HepG2 (cell line): ENCODE measurements around the gene PPIL6. TPM values are rescaled to one million over a fixed set of nuclear protein-coding genes. Genes with fewer than 3 reads are reported as not detected.

Experiments used
- BCL3 ChIP-seq: sonication (generic); formaldehyde crosslinking; IDR thresholded peaks from 2 replicates; pipeline ENCODE4 v1.5.1; 2020; ENCODE audit warnings: mild to moderate bottlenecking, missing genetic modification reagents, moderate library complexity
- CEBPB ChIP-seq: IDR thresholded peaks from 2 replicates; pipeline ENCODE4 v1.6.1; 2011; ENCODE audit warnings: low read depth, low read length, improper control_type of control experiment, borderline replicate concordance
- DDIT3 ChIP-seq: sonication (generic); formaldehyde crosslinking; IDR thresholded peaks from 2 replicates; pipeline ENCODE4 v1.4.0; 2020; ENCODE audit warnings: mild to moderate bottlenecking, missing genetic modification reagents
- DZIP1 ChIP-seq: sonication (generic); formaldehyde crosslinking; IDR thresholded peaks from 2 replicates; pipeline ENCODE4 v1.5.0; 2020; ENCODE audit warnings: mild to moderate bottlenecking, missing genetic modification reagents
- EP300 ChIP-seq, 3 experiments: sonication (generic) in 1 of 3; formaldehyde crosslinking in 1 of 3; IDR thresholded peaks; 2 replicates each; pipeline versions ENCODE4 v1.5.1 to v1.6.1; 2011 to 2020; ENCODE audit warnings: low read depth in 2 of 3, low read length in 2 of 3, borderline replicate concordance in 1 of 3, improper control_type of control experiment in 1 of 3, mild to moderate bottlenecking in 1 of 3, missing genetic modification reagents in 1 of 3, moderate library complexity in 1 of 3
- HHEX ChIP-seq: IDR thresholded peaks from 2 replicates; pipeline ENCODE4 v1.6.1; 2016; ENCODE audit warnings: control low read depth
- KDM6A ChIP-seq: IDR thresholded peaks from 2 replicates; pipeline ENCODE4 v1.6.1; 2016; ENCODE audit warnings: low read depth
- MLX ChIP-seq: IDR thresholded peaks from 2 replicates; pipeline ENCODE4 v1.6.1; 2016
- STAT6 ChIP-seq: sonication (generic); formaldehyde crosslinking; IDR thresholded peaks from 2 replicates; pipeline ENCODE4 v1.4.0; 2020; ENCODE audit warnings: missing genetic modification reagents, mild to moderate bottlenecking, borderline replicate concordance
- SUZ12 ChIP-seq: fragments of 150-350 bp; IDR thresholded peaks from 2 replicates; pipeline ENCODE4 v1.6.1; 2014; ENCODE audit warnings: low read depth, low read length
- ZNF230 ChIP-seq: sonication (generic); formaldehyde crosslinking; IDR thresholded peaks from 2 replicates; pipeline ENCODE4 v1.4.0; 2020; ENCODE audit warnings: mild to moderate bottlenecking, missing genetic modification reagents
- ZNF264 ChIP-seq: sonication (generic); formaldehyde crosslinking; IDR thresholded peaks from 2 replicates; pipeline ENCODE4 v1.4.0; 2020; ENCODE audit warnings: missing genetic modification reagents
- ZNF282 ChIP-seq: fragments of 450-650 bp; IDR thresholded peaks from 2 replicates; pipeline ENCODE4 v1.6.1; 2018; ENCODE audit not compliant: partially characterized antibody
- ZNF292 ChIP-seq: sonication (generic); formaldehyde crosslinking; IDR thresholded peaks from 2 replicates; pipeline ENCODE4 v1.8.1; 2022; ENCODE audit warnings: mild to moderate bottlenecking, low read depth, missing genetic modification reagents, borderline replicate concordance
- ZNF572 ChIP-seq: sonication (generic); formaldehyde crosslinking; IDR thresholded peaks from 2 replicates; pipeline ENCODE4 v1.5.1; 2020; ENCODE audit warnings: mild to moderate bottlenecking, missing genetic modification reagents
- polyA plus RNA-seq, 8 experiments: library from polyadenylated mRNA; depleted of rRNA in 3 of 8; stranded (reverse) in 7 of 8; unstranded in 1 of 8; fragments of >200 nt; fragmentation: Illumina TruSeq in 4 of 8; extraction: Trizol in 4 of 8; gene quantifications; 2 replicates each; pipeline versions ENCODE4 v1.2.1 to v1.2.3, GENCODE V29; 2011 to 2016; ENCODE audit warnings: low read depth in 4 of 8, missing spikeins in 1 of 8, mixed read lengths in 1 of 8; ENCODE audit not compliant: insufficient read depth in 1 of 8
- total RNA-seq, 5 experiments: library from RNA; depleted of rRNA; stranded (reverse); fragments of >200 nt; fragmentation: Illumina TruSeq; extraction: Trizol; gene quantifications; 2 replicates each; pipeline ENCODE4 v1.2.3, GENCODE V29; 2016; ENCODE audit warnings: low read depth in 1 of 5
- TF ChIP-seq, protein P1 (sequence below): sonication (generic); formaldehyde crosslinking; IDR thresholded peaks from 2 replicates; pipeline ENCODE4 v1.5.0; 2020; ENCODE audit warnings: mild to moderate bottlenecking, missing genetic modification reagents, borderline replicate concordance
- TF ChIP-seq, protein P2 (sequence below): sonication (generic); formaldehyde crosslinking; IDR thresholded peaks from 2 replicates; pipeline ENCODE4 v1.5.1; 2020; ENCODE audit warnings: missing genetic modification reagents, mild to moderate bottlenecking, borderline replicate concordance

PPIL6 gene
- total and polyA plus RNA-seq, 2 of the 13 experiments (the other 11 are each of a cell fraction or from before 2014, with no cell fraction given): 0.22 to 0.46 TPM

DNA sequence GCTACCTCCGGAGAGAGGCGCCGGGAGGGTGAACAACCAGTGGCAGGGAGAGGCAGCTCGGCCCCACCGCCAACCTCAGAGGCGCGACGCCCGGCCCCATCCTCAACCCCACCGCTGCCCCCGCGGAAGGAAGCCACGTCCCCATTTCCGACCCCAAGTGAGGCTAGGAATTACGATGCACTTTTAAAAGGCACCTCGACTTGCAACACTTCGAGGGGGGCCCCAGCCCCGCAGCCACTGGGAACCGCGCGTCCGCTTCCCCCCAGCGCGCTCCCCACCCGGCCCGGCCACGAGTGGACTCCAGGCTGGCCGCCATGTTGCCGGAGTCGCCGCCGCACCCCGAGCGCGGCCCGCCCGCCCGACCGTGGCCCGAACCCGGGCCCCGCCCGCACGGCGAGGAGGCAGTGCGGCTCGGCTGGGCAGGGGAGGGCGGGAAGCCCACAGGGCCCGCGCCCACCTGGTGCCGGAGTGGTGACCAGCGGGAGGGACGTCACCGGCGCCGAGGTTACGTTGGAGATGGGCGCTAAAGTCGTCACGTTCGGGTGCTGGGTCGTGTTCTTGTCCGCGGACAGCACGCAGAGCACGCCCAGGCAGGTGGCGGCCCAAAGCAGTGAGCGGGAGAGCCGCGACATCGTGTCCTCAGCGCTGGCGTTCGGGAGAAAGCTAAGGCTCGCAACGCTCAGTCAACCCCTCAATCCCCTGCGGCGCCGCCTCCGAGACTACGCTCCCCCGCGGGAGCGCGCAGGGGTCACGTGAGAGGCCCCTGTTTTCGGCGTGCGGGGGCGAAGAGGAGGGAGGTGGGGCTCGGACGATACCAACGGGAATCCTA lies 58.5 kb downstream of the PPIL6 start, which contains the start of gene CD164 (continued):
- TF ChIP-seq ZNF292 (0 out of 2 replicates have a peak, but pooled peaks have one; percentile 37), DDIT3 (CRISPR knock-in tag) (no peak), CEBPB (no peak), KDM6A (CRISPR knock-in tag) (no peak), DZIP1 (CRISPR knock-in tag) (no peak), ZNF264 (CRISPR knock-in tag) (no peak), HHEX (no peak), ZNF282 (no peak), MLX (CRISPR knock-in tag) (peak; percentile 89), STAT6 (CRISPR knock-in tag) (no peak), ZNF572 (CRISPR knock-in tag) (0 out of 2 replicates have a peak, but pooled peaks have one; percentile 59), EP300 (IDR thresholded peaks at IDR 0.05; ENCODE audit: low read depth in 2 of 2, low read length in 2 of 2) (no peak), EP300 (CRISPR knock-in tag; IDR thresholded peaks at IDR 0.05; ENCODE audit: borderline replicate concordance) (peak; percentile 54; the same call in 1 of the 2 replicates), BCL3 (CRISPR knock-in tag) (no peak), ZNF230 (CRISPR knock-in tag) (no peak), SUZ12 (no peak)
- TF ChIP-seq, protein P1, sequence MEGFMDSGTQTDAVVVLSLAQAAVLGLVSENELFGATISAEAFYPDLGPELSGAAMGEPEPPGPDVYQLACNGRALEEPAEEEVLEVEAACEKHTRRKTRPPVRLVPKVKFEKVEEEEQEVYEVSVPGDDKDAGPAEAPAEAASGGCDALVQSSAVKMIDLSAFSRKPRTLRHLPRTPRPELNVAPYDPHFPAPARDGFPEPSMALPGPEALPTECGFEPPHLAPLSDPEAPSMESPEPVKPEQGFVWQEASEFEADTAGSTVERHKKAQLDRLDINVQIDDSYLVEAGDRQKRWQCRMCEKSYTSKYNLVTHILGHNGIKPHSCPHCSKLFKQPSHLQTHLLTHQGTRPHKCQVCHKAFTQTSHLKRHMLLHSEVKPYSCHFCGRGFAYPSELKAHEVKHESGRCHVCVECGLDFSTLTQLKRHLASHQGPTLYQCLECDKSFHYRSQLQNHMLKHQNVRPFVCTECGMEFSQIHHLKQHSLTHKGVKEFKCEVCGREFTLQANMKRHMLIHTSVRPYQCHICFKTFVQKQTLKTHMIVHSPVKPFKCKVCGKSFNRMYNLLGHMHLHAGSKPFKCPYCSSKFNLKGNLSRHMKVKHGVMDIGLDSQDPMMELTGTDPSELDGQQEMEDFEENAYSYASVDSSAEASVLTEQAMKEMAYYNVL (CRISPR knock-in tag): no peak
- TF ChIP-seq, protein P2, sequence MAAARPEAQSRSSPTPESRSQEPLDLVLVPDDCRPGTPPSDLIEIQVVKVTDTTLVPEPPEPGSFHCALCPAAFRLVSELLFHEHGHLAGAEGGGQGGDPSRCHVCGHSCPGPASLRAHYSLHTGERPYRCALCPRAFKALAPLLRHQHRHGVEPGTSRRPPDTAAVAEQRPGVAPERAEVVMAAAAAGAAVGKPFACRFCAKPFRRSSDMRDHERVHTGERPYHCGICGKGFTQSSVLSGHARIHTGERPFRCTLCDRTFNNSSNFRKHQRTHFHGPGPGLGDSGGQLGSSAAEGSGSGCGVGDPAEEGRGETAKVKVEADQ (CRISPR knock-in tag): no peak
